Loucy (cell line): ENCODE results near the gene NEUROG3.

Experiments used
- H2AFZ ChIP-seq: fragments of 200-600 bp; sonication (generic); 2 replicates; pipeline ENCODE4 v1.6.0; 2016; ENCODE audit warnings: antibody characterized with exemption, mild to moderate bottlenecking, low read length, moderate library complexity
- H3F3A ChIP-seq: fragments of 200-600 bp; 2 replicates; pipeline ENCODE4 v1.6.0; 2016; ENCODE audit warnings: antibody characterized with exemption, low read depth, mild to moderate bottlenecking
- H3K27me3 ChIP-seq: fragments of 200-600 bp; sonication (generic); 2 replicates; pipeline ENCODE4 v1.6.1; 2014; ENCODE audit warnings: low read length, mild to moderate bottlenecking; ENCODE audit not compliant: insufficient read depth, poor library complexity, severe bottlenecking
- H3K36me3 ChIP-seq: fragments of 200-600 bp; sonication (generic); 2 replicates; pipeline ENCODE4 v1.6.1; 2016; ENCODE audit warnings: low read length; ENCODE audit not compliant: insufficient read depth
- H3K4me1 ChIP-seq: fragments of 200-600 bp; sonication (generic); 2 replicates; pipeline ENCODE4 v1.5.1; 2014; ENCODE audit warnings: low read length, mild to moderate bottlenecking; ENCODE audit not compliant: insufficient read depth, poor library complexity, severe bottlenecking
- H3K4me2 ChIP-seq: fragments of 200-600 bp; sonication (generic); 2 replicates; pipeline ENCODE4 v1.6.0; 2014; ENCODE audit warnings: antibody characterized with exemption, low read length, low read depth, mild to moderate bottlenecking; ENCODE audit not compliant: poor library complexity, severe bottlenecking
- H3K4me3 ChIP-seq: fragments of 200-600 bp; sonication (generic); 2 replicates; pipeline ENCODE4 v1.5.1; 2014; ENCODE audit warnings: low read length, mild to moderate bottlenecking, mixed read lengths; ENCODE audit not compliant: poor library complexity, severe bottlenecking
- H3K79me2 ChIP-seq: fragments of 200-600 bp; sonication (generic); 2 replicates; pipeline ENCODE4 v1.6.1; 2014; ENCODE audit warnings: low read length; ENCODE audit not compliant: insufficient read depth
- H3K9ac ChIP-seq: fragments of 200-600 bp; sonication (generic); 2 replicates; pipeline ENCODE4 v1.6.0; 2014; ENCODE audit warnings: mild to moderate bottlenecking, low read depth, low read length, moderate library complexity; ENCODE audit not compliant: poor library complexity, severe bottlenecking
- H3K9me2 ChIP-seq: fragments of 200-600 bp; sonication (generic); replicated peaks from 2 replicates; pipeline ENCODE4 v1.6.1; 2016; ENCODE audit warnings: low read depth, low read length, mixed read lengths
- H3K9me3 ChIP-seq: fragments of 200-600 bp; sonication (generic); 2 replicates; pipeline ENCODE4 v1.6.1; 2014; ENCODE audit warnings: mild to moderate bottlenecking, antibody characterized with exemption, low read length, low read depth; ENCODE audit not compliant: insufficient read depth
- H4K20me1 ChIP-seq: fragments of 200-600 bp; sonication (generic); 2 replicates; pipeline ENCODE4 v1.6.0; 2014; ENCODE audit warnings: antibody characterized with exemption, low read length, mild to moderate bottlenecking; ENCODE audit not compliant: insufficient read depth, poor library complexity, severe bottlenecking
- CTCF ChIP-seq: fragments of 200-600 bp; sonication (generic); conservative IDR thresholded peaks from 2 replicates; pipeline ENCODE4 v1.5.1; 2014; ENCODE audit warnings: mild to moderate bottlenecking, antibody characterized with exemption, low read length
- EZH2phosphoT487 ChIP-seq: fragments of 200-600 bp; IDR thresholded peaks from 2 replicates; pipeline ENCODE4 v1.6.1; 2018; ENCODE audit warnings: antibody characterized with exemption, mild to moderate bottlenecking, moderate library complexity, borderline replicate concordance

NEUROG3 gene

DNA sequence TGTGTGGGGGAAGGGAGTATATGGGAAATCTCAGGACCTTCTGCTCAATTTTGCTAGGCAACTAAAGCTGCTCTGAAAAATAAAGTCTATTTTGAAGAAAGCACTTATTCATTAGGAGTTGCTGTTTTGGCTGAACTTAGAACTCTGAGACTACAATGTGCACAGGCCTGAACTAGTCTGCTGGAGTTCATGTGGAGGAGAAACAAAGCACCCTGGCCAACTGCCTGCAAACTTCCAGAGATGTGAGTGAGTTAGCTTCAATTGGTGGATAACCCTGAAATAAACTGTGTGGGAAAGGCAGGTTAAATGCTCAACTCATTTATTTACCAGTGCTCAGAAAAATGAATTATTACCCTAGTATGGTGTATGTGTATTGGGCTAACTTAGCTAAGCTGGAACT lies 39.5 kb upstream of the NEUROG3 start:
- no peaks in the 10 kb centered on the region for H3F3A ChIP-seq
- peaks cover 9% of the 10 kb centered on the region; the same call in 1 of the 2 replicates for H3K9me3 ChIP-seq
- H4K20me1 ChIP-seq, result no peaks in the 10 kb centered on the region
- no peak overlapping the region for H3K9ac ChIP-seq
- no peak overlapping the region for H2AFZ ChIP-seq
- H3K4me1 ChIP-seq, result no peaks in the 10 kb centered on the region
- no peaks in the 10 kb centered on the region for H3K36me3 ChIP-seq
- no peak overlapping the region for H3K4me3 ChIP-seq
- no peak overlapping the region for H3K4me2 ChIP-seq
- H3K27me3 ChIP-seq, result peaks cover 4% of the 10 kb centered on the region
- H3K79me2 ChIP-seq, result no peaks in the 10 kb centered on the region
- no peaks in the 10 kb centered on the region for H3K9me2 ChIP-seq
- no peak for TF ChIP-seq EZH2phosphoT487
- no peak for TF ChIP-seq CTCF

DNA sequence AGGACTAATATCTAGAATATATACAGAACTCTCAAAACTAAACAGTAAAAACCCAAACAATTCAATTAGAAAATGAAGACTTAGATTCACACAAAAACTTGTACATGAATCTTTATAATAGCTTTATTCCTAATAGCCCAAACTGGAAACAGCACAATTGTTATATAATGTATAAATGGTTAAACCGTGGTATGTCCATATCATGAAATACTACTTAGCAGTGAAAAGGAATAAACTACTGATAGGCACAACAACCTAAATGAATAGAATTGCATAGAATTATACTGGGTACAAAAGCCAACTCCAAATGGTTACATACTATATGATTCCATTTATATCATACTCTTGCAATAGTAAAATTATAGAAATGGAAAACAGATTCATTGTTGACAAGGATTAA lies 35.9 kb upstream of the NEUROG3 start:
- TF ChIP-seq EZH2phosphoT487 (no peak), CTCF (no peak)
- no peak overlapping the region for H2AFZ ChIP-seq
- H3K9me2 ChIP-seq, result no peaks in the 10 kb centered on the region

GRCh38 chr10:69600761-69601330 lies 27.6 kb upstream of the NEUROG3 start:
- Histone ChIP-seq H2AFZ (no peak overlapping the region), H3K27me3 (no peaks in the 10 kb centered on the region), H4K20me1 (no peaks in the 10 kb centered on the region), H3K9ac (no peak overlapping the region), H3K9me3 (no peaks in the 10 kb centered on the region), H3K4me3 (no peak overlapping the region), H3F3A (no peaks in the 10 kb centered on the region), H3K4me1 (no peaks in the 10 kb centered on the region), H3K79me2 (no peaks in the 10 kb centered on the region), H3K36me3 (no peaks in the 10 kb centered on the region), H3K9me2 (no peaks in the 10 kb centered on the region), H3K4me2 (no peak overlapping the region)
- TF ChIP-seq EZH2phosphoT487, result no peak
- no peak for TF ChIP-seq CTCF

More for the DNA sequence above, 35.9 kb upstream of the NEUROG3 start:
- no peak overlapping the region for H3K9ac ChIP-seq
- H3K4me3 ChIP-seq, result no peak overlapping the region
- no peaks in the 10 kb centered on the region for H3F3A ChIP-seq
- H3K36me3 ChIP-seq, result no peaks in the 10 kb centered on the region
- H3K4me2 ChIP-seq, result no peak overlapping the region
- peaks cover 4% of the 10 kb centered on the region for H3K27me3 ChIP-seq
- H3K79me2 ChIP-seq, result no peaks in the 10 kb centered on the region
- peaks cover 9% of the 10 kb centered on the region; the same call in 1 of the 2 replicates for H3K9me3 ChIP-seq
- H4K20me1 ChIP-seq, result no peaks in the 10 kb centered on the region
- no peaks in the 10 kb centered on the region for H3K4me1 ChIP-seq
